Measurements from ENCODE around the gene FAM120A.

FAM120A gene

DNA sequence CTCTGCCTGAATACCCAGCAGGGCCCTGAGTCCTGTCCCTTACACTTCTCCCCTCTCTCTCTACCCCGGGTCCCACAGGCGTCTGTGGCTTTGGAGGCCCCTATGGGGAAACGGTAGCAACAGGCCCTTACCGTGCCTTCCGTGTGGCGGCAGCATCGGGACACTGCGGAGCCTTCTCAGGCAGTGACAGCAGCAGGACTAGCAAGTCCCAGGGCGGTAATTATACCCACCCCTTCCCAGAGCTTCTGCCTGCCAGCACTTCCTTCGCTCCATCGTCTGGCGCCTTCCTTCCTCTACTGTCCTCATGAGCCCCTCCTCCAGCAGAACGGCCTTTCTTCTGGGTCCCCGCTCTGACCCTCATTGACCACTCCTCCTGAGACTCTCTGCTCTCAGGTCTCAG is 107.0 kb downstream of the FAM120A start:
- Histone ChIP-seq H3K79me1 (ENCODE audit: low read depth, low read length) (no peaks in the 10 kb centered on the region), H3K4me3 (ENCODE audit: low read length in 2 of 2) (no peak overlapping the region), H3K14ac (ENCODE audit: low read length) (no peak overlapping the region), H3K27me3 (ENCODE audit: control insufficient read depth in 3 of 3, insufficient read depth in 3 of 3, low read depth in 1 of 3, low read length in 3 of 3) (no peaks in the 10 kb centered on the region), H3K4me1 (ENCODE audit: control insufficient read depth in 2 of 2, insufficient read depth in 1 of 2, low read depth in 1 of 2, low read length in 2 of 2) (no peaks in the 10 kb centered on the region), H2BK12ac (ENCODE audit: low read length) (no peak overlapping the region), H3K23ac (ENCODE audit: low read depth, low read length, poor library complexity) (no peak overlapping the region), H3K9me3 (replicated peaks in 1 of 2; ENCODE audit: control insufficient read depth in 2 of 2, insufficient read depth in 1 of 2, low read depth in 1 of 2, low read length in 2 of 2) (peaks cover 0 to 1% of the 10 kb centered on the region in 2 donors), H3K18ac (ENCODE audit: low read length) (no peak overlapping the region), H2AK5ac (ENCODE audit: low read depth, low read length) (no peak overlapping the region), H3K9ac (ENCODE audit: low read depth, low read length, poor library complexity) (no peak overlapping the region), H3K4me2 (ENCODE audit: insufficient read depth, low read length, poor library complexity, severe bottlenecking) (no peak overlapping the region), H2BK5ac (ENCODE audit: low read length) (no peak overlapping the region), H3K27ac (replicated peaks; ENCODE audit: low read length) (no peak overlapping the region), H3K36me3 (replicated peaks in 1 of 2; ENCODE audit: control insufficient read depth in 2 of 2, insufficient read depth in 2 of 2, low read length in 2 of 2) (peaks cover 21 to 94% of the 10 kb centered on the region in 2 donors), H2AFZ (ENCODE audit: low read length) (no peak overlapping the region), H2BK120ac (ENCODE audit: low read depth, low read length) (no peak overlapping the region), H4K91ac (ENCODE audit: low read depth, low read length, poor library complexity) (no peak overlapping the region), H2BK15ac (ENCODE audit: low read length) (no peak overlapping the region), H3K4ac (ENCODE audit: low read length) (no peak overlapping the region), H4K8ac (ENCODE audit: low read depth, low read length) (no peak overlapping the region)
- no CpG with 5 or more reads among the region's 14 CpGs for WGBS, 2 donors (ENCODE audit: extremely low coverage in 2 of 2, insufficient read length in 2 of 2, insufficient replicate concordance in 1 of 2)
- DNase-seq (ENCODE audit: low spot score): no peak

DNA sequence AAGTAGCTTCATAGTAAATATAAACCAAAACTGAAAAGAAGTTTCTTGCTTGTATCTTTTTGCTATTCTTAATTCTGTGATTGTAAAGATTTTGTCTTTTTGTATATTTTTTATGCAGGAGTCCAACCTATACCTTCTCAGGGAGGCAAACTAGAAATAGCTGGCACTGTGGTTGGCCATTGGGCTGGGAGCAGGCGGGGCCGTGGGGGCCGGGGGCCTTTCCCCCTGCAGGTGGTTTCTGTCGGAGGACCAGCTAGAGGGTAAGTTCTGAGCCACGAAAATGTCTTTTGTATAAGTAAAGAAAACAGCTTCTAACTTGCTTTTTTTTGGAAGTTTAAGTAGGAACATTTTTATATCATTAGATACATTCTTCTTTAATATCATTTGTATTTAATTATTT is 109.5 kb downstream of the FAM120A start:
- Histone ChIP-seq H3K4me2 (ENCODE audit: insufficient read depth, low read length, poor library complexity, severe bottlenecking) (no peak overlapping the region), H4K8ac (ENCODE audit: low read depth, low read length) (no peak overlapping the region), H2BK15ac (ENCODE audit: low read length) (no peak overlapping the region), H3K18ac (ENCODE audit: low read length) (no peak overlapping the region), H3K9me3 (replicated peaks in 1 of 2; ENCODE audit: control insufficient read depth in 2 of 2, insufficient read depth in 1 of 2, low read depth in 1 of 2, low read length in 2 of 2) (peaks cover 0 to 1% of the 10 kb centered on the region in 2 donors), H3K9ac (ENCODE audit: low read depth, low read length, poor library complexity) (no peak overlapping the region), H2BK120ac (ENCODE audit: low read depth, low read length) (no peak overlapping the region), H3K4me1 (ENCODE audit: control insufficient read depth in 2 of 2, insufficient read depth in 1 of 2, low read depth in 1 of 2, low read length in 2 of 2) (no peaks in the 10 kb centered on the region), H3K27ac (replicated peaks; ENCODE audit: low read length) (no peak overlapping the region), H3K14ac (ENCODE audit: low read length) (no peak overlapping the region), H4K91ac (ENCODE audit: low read depth, low read length, poor library complexity) (no peak overlapping the region), H3K4me3 (ENCODE audit: low read length in 2 of 2) (no peak overlapping the region), H2BK5ac (ENCODE audit: low read length) (no peak overlapping the region), H2AK5ac (ENCODE audit: low read depth, low read length) (no peak overlapping the region), H2BK12ac (ENCODE audit: low read length) (no peak overlapping the region), H3K79me1 (ENCODE audit: low read depth, low read length) (no peaks in the 10 kb centered on the region), H3K36me3 (replicated peaks in 1 of 2; ENCODE audit: control insufficient read depth in 2 of 2, insufficient read depth in 2 of 2, low read length in 2 of 2) (peaks cover 21 to 93% of the 10 kb centered on the region in 2 donors), H3K23ac (ENCODE audit: low read depth, low read length, poor library complexity) (no peak overlapping the region), H3K27me3 (ENCODE audit: control insufficient read depth in 3 of 3, insufficient read depth in 3 of 3, low read depth in 1 of 3, low read length in 3 of 3) (no peaks in the 10 kb centered on the region), H2AFZ (ENCODE audit: low read length) (no peak overlapping the region), H3K4ac (ENCODE audit: low read length) (no peak overlapping the region)
- DNase-seq (ENCODE audit: low spot score): no peak
- WGBS, 2 donors (ENCODE audit: extremely low coverage in 2 of 2, insufficient read length in 2 of 2, insufficient replicate concordance in 1 of 2): no CpG with 5 or more reads among the region's 5 CpGs

DNA sequence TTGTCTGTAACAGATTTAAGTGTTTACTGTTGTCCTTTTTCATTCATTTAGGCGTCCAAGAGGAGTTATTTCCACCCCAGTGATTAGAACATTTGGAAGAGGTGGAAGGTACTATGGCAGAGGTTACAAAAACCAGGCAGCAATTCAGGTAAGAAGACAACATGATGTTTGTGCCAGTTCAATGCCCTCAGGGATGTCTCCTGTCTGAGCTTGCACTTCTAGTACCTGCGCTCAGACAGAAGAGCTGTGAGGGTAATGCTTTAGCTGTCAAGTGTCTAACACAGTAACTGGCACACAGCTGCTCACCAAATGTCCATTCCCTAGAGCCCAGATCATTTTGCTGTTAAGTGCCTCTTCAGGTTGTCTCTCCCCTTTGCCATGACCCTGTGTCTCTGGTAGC is 110.7 kb downstream of the FAM120A start:
- Histone ChIP-seq H2BK120ac (ENCODE audit: low read depth, low read length) (no peak overlapping the region), H3K9me3 (replicated peaks in 1 of 2; ENCODE audit: control insufficient read depth in 2 of 2, insufficient read depth in 1 of 2, low read depth in 1 of 2, low read length in 2 of 2) (peaks cover 0 to 1% of the 10 kb centered on the region in 2 donors), H2BK12ac (ENCODE audit: low read length) (no peak overlapping the region), H3K27ac (replicated peaks; ENCODE audit: low read length) (no peak overlapping the region), H4K8ac (ENCODE audit: low read depth, low read length) (no peak overlapping the region), H4K91ac (ENCODE audit: low read depth, low read length, poor library complexity) (no peak overlapping the region), H2BK5ac (ENCODE audit: low read length) (no peak overlapping the region), H3K4me3 (ENCODE audit: low read length in 2 of 2) (no peak overlapping the region), H3K4ac (ENCODE audit: low read length) (no peak overlapping the region), H3K4me1 (ENCODE audit: control insufficient read depth in 2 of 2, insufficient read depth in 1 of 2, low read depth in 1 of 2, low read length in 2 of 2) (peaks cover 2 to 4% of the 10 kb centered on the region in 2 donors), H2AFZ (ENCODE audit: low read length) (no peak overlapping the region), H3K14ac (ENCODE audit: low read length) (no peak overlapping the region), H2BK15ac (ENCODE audit: low read length) (no peak overlapping the region), H3K23ac (ENCODE audit: low read depth, low read length, poor library complexity) (no peak overlapping the region), H3K79me1 (ENCODE audit: low read depth, low read length) (no peaks in the 10 kb centered on the region), H3K4me2 (ENCODE audit: insufficient read depth, low read length, poor library complexity, severe bottlenecking) (no peak overlapping the region), H3K27me3 (ENCODE audit: control insufficient read depth in 3 of 3, insufficient read depth in 3 of 3, low read depth in 1 of 3, low read length in 3 of 3) (no peaks in the 10 kb centered on the region), H3K18ac (ENCODE audit: low read length) (no peak overlapping the region), H3K36me3 (replicated peaks in 1 of 2; ENCODE audit: control insufficient read depth in 2 of 2, insufficient read depth in 2 of 2, low read length in 2 of 2) (peaks cover 19 to 84% of the 10 kb centered on the region in 2 donors), H2AK5ac (ENCODE audit: low read depth, low read length) (no peak overlapping the region), H3K9ac (ENCODE audit: low read depth, low read length, poor library complexity) (no peak overlapping the region)
- no CpG with 5 or more reads among the region's 2 CpGs for WGBS, 2 donors (ENCODE audit: extremely low coverage in 2 of 2, insufficient read length in 2 of 2, insufficient replicate concordance in 1 of 2)
- no peak for DNase-seq (ENCODE audit: low spot score)

DNA sequence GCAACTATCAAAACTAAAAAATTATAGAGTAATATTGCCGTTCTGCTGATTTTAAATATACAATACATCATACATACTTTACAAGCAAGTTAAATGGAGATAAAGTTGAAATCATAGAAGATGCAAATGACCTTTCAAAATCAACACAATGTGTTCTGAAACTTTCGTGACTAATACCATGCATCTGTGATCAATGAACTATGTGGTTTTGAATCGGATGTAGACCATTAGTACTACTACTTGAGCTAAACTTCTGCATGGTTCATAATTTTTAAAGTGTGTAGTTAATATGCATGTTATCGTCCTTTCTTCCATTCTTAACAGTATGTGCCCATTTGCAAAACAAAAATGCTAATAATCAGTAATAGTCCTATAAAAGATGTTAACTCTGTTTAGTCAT is 113.6 kb downstream of the FAM120A start:
- H2BK12ac ChIP-seq (ENCODE audit: low read length): no peak overlapping the region
- WGBS, 2 donors (ENCODE audit: extremely low coverage in 2 of 2, insufficient read length in 2 of 2, insufficient replicate concordance in 1 of 2): no CpG with 5 or more reads among the region's 4 CpGs
- H2BK15ac ChIP-seq (ENCODE audit: low read length): no peak overlapping the region
- H3K4me3 ChIP-seq (ENCODE audit: low read length in 2 of 2): no peak overlapping the region
- no peak overlapping the region for H2BK5ac ChIP-seq (ENCODE audit: low read length)
- H4K91ac ChIP-seq (ENCODE audit: low read depth, low read length, poor library complexity): no peak overlapping the region
- peaks cover 2 to 5% of the 10 kb centered on the region in 2 donors for H3K4me1 ChIP-seq (ENCODE audit: control insufficient read depth in 2 of 2, insufficient read depth in 1 of 2, low read depth in 1 of 2, low read length in 2 of 2)
- no peaks in the 10 kb centered on the region for H3K27me3 ChIP-seq (ENCODE audit: control insufficient read depth in 3 of 3, insufficient read depth in 3 of 3, low read depth in 1 of 3, low read length in 3 of 3)
- no peak overlapping the region for H3K4ac ChIP-seq (ENCODE audit: low read length)
- H2BK120ac ChIP-seq (ENCODE audit: low read depth, low read length): no peak overlapping the region
- no peak overlapping the region for H3K4me2 ChIP-seq (ENCODE audit: insufficient read depth, low read length, poor library complexity, severe bottlenecking)
- no peak overlapping the region for H3K18ac ChIP-seq (ENCODE audit: low read length)
- H3K79me1 ChIP-seq (ENCODE audit: low read depth, low read length): peaks cover 2% of the 10 kb centered on the region
- H3K9me3 ChIP-seq (replicated peaks in 1 of 2; ENCODE audit: control insufficient read depth in 2 of 2, insufficient read depth in 1 of 2, low read depth in 1 of 2, low read length in 2 of 2): peaks cover 0 to 1% of the 10 kb centered on the region in 2 donors
- no peak overlapping the region for H3K27ac ChIP-seq (replicated peaks; ENCODE audit: low read length)
- H4K8ac ChIP-seq (ENCODE audit: low read depth, low read length): no peak overlapping the region
- no peak overlapping the region for H3K23ac ChIP-seq (ENCODE audit: low read depth, low read length, poor library complexity)
- H3K14ac ChIP-seq (ENCODE audit: low read length): no peak overlapping the region
- H3K9ac ChIP-seq (ENCODE audit: low read depth, low read length, poor library complexity): no peak overlapping the region
- no peak for DNase-seq (ENCODE audit: low spot score)
- H3K36me3 ChIP-seq (replicated peaks in 1 of 2; ENCODE audit: control insufficient read depth in 2 of 2, insufficient read depth in 2 of 2, low read length in 2 of 2): peaks cover 13 to 56% of the 10 kb centered on the region in 2 donors
- H2AFZ ChIP-seq (ENCODE audit: low read length): no peak overlapping the region
- no peak overlapping the region for H2AK5ac ChIP-seq (ENCODE audit: low read depth, low read length)

Data from neuronal stem cell (in vitro differentiated cells).